ENCODE results near the gene ICOSLG.
"Not testable (repeated sequence)": the region's sequence is repeated elsewhere in the genome, so short reads cannot be mapped to it uniquely, and the experiment has no call there.

The ICOSLG gene

DNA sequence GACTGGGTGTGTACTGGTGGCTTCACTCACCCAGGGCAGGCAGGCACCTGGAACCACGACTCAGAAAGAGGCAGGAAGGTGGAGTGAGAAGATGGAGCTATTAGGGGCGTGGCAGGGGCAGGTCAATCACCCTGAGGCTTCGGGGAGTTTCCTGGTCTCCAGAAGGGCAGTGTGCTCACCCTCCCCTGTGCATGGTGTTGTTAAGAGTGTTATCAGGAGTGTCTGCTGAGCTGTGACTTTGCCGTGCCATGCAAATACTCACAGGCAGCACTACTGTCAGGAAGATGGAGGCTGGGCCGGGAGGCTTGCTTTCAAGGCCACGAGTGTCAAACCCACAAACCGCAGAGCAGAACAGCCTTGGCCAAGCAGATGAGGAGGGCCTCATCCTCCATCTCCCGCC, 22.3 kb downstream of the ICOSLG start:
- DNase-seq = not testable (repeated sequence)

GRCh38 chr21:44211978-44212377, 28.8 kb downstream of the ICOSLG start:
- DNase-seq = not testable (repeated sequence)

GRCh38 chr21:44211574-44211973, 29.2 kb downstream of the ICOSLG start:
- DNase-seq = not testable (repeated sequence)

- DNase-seq = peak in 1 of 2 donors; percentile 32
These were observed 32.7 kb downstream of the ICOSLG start for GRCh38 chr21:44207860-44208646.

- not testable (repeated sequence) for DNase-seq
These were observed 33.8 kb downstream of the ICOSLG start for GRCh38 chr21:44206698-44207676.

GRCh38 chr21:44206187-44206586, 34.6 kb downstream of the ICOSLG start:
- DNase-seq = not testable (repeated sequence)

DNA sequence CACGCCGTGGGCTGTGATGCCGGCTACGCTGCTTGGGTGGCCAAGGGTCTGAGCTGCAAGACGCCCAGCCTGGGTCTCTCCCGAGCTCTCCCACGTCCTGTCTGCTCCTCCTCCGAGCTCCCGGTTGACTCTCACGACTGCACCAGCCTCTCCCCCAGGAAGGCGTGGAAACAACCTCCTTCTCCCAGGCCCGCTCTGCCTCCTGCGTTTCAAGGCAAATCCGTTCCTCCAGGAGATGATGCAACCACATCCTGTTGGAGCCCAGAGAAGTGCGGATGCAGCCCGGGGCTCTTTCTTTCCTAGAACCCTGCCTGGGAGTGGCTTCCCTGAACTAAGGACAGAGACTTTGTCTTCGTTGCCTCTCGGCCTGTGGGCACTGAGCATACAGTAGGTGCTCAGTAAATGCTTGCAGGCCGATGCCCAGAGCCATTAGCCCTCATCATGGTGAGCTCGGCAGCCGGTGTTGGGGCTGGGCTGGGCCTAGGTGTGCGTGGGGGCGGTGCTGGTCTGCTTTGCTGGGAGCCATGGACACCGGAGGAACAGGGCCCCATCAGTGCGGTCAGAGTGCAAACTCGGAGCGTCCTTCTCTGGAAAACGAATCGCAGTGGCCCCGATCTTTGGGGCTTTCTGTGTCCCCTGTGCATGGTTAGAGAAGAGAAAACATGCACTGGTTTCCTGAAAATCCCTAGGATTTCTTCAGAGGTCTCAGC, 38.0 kb downstream of the ICOSLG start:
- not testable (repeated sequence) for DNase-seq

DNA sequence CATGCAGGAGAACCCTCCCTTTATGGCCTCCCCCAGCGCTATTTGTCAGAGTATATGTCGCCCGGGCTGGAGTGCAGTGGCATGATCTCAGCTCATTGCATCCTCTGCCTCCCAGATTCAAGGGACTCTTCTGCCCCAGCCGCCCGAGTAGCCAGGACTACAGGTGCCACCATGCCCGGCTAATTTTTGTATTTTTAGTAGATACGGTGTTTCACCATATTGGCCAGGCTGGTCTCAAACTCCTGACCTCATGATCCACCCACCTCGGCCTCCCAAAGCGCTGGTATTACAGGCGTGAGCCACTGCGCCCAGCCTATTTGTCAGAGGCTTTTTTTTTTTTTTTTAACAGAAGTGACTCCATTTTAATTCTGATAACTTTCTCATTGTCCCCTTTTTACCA, 40.7 kb downstream of the ICOSLG start:
- DNase-seq = not testable (repeated sequence)

DNA sequence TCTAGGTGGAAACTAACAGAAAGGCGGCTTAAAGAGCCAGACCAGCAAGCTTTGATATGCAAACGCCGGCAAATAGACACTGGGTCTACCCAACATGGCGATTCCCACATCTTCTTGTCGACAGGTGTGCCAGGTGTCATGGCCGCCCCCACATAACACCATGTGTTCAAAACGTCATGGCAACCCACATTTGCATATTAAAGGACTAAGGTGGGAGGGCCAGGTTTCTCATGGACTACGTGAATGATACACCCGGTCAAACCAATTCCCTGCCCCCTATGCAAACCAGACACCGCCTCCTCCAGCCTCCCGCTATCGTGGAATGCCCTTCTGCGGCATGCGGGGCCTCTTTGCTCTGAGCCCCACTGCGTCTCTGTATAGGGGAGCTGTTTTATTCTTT, 41.3 kb downstream of the ICOSLG start:
- DNase-seq = no peak

GRCh38 chr21:44197156-44197516, 43.6 kb downstream of the ICOSLG start:
- not testable (repeated sequence) for DNase-seq

GRCh38 chr21:44196212-44197155, 44.3 kb downstream of the ICOSLG start:
- peak in 1 of 2 donors; percentile 62 for DNase-seq

- DNase-seq = not testable (repeated sequence)
These were observed 45.9 kb downstream of the ICOSLG start for GRCh38 chr21:44194888-44195287.

DNA sequence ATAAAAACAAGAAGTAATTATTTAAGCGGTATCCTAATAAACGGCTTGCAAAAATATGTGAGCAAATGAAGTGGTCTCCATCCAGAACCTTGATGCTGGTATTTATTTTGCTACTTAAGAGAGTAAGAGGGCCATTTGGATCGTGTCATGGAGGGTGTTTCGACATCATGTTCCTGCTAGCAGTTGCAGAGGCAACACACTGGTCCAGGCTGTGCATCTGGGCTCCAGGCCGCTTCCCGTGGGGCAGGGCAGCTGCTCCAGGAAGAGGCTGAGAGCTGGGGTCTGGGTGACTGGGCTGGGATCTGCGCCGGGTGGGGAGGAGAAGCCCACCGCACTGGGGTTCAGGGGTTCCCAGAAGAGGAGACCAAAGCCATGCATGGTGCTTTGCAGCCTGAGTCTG, 46.3 kb downstream of the ICOSLG start:
- DNase-seq = not testable (repeated sequence)

GRCh38 chr21:44193108-44193507, 47.6 kb downstream of the ICOSLG start:
- DNase-seq = not testable (repeated sequence)

GRCh38 chr21:44190349-44191271, 50.1 kb downstream of the ICOSLG start:
- DNase-seq = not testable (repeated sequence)

DNA sequence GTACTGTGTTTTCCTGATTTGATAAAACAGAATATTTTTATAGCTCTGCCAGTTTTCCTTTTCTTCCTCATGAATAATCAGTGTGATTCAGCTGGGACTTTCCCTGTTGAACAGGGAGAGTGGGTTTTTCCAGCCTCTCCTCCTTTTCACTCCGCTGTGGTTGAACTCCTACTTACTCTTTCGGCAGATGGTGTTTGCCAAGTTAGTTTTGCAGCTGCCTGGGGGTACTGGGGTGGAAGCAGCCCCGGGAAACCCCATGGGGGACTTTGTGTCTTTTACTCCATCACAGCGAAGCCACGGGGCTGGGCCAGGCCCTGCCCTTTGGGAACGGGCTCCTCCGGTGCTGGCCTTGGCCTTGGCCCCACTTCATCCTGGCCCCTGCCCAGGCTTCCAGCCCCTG, 55.9 kb downstream of the ICOSLG start:
- DNase-seq = not testable (repeated sequence)

GRCh38 chr21:44182202-44182601, 58.5 kb downstream of the ICOSLG start:
- DNase-seq = not testable (repeated sequence)

- DNase-seq = not testable (repeated sequence)
These were observed 59.2 kb downstream of the ICOSLG start for GRCh38 chr21:44181506-44181905.

DNA sequence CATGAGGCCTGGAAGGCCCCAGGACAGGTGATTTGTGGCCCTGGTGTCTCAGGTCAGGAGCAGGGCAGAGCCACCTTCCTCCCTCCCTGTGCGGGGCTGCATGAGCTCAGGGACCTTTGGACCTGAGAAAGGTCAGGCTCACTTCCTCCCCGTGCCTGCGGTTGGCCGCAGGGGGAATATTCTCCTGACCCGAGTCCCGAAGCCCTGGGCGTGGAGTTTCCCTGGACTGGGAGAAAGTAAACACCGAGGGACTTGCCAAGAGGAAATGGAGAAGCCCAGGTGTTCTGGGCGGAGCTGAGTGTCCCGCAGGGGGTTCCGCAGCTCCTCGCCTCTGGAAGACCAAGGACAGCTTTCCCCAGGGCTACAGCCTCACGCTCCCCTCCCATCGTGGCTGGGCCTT, 64.6 kb downstream of the ICOSLG start:
- not testable (repeated sequence) for DNase-seq

DNA sequence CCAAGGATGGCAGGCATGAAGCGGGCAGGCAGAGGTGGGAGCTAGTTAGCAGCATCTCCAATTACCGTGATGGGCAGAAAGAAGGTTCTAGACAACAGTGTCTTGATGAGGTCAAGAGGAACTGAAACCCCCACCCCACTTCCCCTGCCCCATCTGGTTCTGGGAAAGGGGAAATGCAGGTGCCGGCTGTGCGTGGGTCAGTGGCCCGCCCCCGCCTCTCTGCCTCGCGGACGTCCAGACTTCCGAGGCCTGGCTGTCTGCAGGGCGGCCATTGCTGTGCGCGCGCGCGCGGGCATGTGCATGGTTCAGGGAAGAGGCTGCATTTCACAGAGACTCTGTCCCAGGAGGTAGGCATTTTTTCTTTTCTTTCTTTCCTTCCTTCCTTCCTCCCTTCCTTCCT, 65.6 kb downstream of the ICOSLG start:
- peak in 1 of 2 donors; percentile 65 for DNase-seq
